NCI-H187 treated with DMSO at 0.1 percent for 48 hours (cell line): ENCODE measurements around the gene THOP1.

Experiments used
- DNase-seq: peaks from one replicate; lab custom pipeline; 2025; lab: John Stamatoyannopoulos, UW

Gene THOP1

DNA sequence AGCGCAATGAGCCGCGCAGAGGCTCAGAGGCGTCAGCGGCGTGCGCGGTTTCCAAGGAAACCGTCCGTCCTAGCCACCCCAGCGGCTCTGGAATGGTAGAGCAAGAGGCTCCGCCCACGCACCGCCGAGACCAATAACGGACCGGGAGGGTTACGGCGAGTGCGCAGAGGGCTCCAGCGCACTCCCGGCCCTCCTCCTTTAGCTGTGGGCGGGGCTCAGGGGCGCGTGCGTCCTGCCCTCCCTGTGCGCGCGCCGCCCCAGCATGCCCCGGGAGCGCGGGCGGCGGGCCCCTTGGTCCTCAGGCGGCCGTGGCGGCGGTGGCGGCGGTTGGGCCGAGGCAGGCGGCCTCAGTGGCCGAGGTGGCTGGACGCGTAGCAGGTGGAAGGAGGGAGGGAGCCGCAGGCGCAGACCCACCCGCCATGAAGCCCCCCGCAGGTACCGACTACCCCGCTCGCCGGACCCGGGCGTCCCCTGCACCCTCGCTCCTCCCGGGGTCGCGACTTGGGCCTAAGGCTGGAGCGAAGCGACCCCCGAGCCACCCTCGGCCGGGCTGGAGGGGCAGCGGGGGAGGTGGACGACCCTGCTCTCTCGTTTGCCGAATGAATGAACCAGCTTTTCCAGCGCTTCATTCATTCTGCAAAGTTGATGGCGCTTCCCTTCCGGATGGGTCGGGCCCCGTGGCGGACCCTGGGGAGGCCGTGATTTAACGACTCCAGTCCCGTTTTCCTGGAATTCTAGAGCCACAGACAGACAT, at the start of gene THOP1:
Gene THOP1, plus strand, starts transcription at position 260 of the 754 bp plus-strand sequence. Its CDS starts 160 bp downstream, at position 420.
- peak; percentile 98 for DNase-seq

DNA sequence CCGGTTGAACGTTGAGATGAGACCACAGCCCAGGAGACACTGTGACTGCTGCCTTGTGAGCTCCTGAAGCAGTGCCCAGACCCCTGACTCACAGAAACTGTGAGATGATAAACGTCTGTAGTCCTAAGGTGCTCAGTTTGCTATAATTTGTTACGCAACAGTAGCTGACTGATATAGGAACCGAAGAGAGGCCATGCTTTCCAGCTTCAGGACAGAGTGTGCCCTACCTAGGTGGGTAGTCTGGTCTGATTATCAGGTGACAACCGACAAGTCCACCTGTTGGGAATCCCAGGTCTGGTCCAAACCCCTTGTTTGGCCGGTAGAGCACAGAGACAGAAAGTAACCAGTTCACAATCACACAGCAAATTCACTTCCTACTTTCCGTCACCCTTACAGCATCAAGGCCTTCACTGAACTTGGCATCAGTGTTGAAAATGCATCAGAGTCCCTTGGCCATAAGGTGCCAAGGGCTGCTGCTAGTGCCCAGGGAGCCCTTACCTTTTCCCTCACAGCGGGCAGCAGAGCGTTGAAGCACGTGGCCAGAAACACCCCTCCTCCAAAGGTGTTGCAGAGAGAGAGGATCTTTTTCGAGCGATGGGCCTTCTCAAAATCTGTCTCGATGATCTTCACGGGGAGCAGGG, 48.6 kb upstream of the THOP1 start:
- DNase-seq: no peak

DNA sequence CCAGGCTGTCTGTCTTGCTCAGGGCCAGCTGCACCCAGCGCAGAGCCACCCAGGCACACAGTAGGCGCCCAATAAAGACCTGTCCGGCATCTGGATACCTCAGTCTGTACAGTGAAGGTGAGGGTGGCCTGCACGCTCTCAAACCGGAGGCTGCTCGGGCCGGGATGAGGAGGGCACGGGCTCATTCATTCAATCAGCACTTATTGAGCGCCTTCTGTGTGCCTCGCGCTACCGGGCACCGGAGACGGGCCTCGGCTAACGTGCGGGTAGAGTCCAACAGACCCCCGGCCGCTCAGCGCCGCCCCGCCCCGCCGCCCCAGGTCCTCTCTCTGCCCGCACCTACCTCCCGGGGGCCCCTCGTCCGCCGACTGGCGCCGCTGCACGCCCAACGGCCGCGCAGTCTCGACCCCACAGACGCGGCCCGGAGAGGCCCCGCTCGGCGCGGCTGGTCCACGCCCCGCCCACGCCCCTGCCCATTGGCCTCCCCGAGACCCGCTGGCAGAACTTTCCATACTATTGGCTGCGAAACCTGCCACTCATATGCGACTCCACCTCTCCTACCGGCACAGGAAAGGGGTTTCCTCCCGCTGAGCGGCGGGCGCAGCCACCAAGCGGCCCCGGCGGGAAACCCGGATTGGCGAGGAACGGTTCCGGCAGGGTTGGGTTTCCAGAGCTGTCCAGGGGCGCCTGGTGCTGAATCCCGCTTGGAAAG, 45.5 kb upstream of the THOP1 start, which contains the start of gene SLC39A3:
Gene SLC39A3, minus strand, starts transcription at position 416 of the 712 bp plus-strand sequence. CDS start 2,760 bp downstream, outside the sequence.
- DNase-seq: peak; percentile 87

DNA sequence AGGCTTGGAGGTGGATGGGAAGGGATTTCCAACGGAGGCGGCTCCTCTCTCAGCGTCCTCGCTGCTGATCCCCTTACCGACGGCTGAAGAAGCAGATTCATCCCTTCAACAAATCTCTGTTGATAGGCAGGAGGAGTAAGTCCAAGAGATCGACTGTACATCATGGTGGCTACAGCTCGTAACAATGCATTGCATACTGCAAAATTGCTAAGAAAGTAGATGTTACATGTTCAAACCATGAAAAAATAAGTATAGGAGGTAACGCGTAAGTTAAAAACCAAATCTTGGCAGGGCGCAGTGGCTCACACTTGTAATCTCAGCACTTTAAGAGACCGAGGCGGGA, 45.0 kb upstream of the THOP1 start:
- DNase-seq: no peak

DNA sequence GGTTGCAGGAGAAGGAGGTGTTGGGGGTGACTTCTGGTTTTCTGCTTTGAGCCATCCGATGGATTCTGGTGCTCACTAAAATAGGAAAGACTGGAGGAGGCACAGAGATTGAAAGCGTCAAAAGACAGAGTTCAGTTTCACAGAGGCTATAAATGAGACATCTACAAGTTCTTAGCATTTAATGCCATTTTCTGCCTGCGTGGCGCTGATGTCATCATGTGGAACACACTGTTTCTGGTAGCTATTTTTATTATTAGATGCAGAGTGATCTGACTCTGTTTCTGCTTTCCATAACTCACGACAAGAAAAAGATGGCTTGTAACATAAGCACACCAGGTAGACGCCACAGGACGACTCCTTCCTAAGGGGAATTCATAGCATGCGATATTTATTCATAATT, 42.2 kb upstream of the THOP1 start:
- no peak for DNase-seq

DNA sequence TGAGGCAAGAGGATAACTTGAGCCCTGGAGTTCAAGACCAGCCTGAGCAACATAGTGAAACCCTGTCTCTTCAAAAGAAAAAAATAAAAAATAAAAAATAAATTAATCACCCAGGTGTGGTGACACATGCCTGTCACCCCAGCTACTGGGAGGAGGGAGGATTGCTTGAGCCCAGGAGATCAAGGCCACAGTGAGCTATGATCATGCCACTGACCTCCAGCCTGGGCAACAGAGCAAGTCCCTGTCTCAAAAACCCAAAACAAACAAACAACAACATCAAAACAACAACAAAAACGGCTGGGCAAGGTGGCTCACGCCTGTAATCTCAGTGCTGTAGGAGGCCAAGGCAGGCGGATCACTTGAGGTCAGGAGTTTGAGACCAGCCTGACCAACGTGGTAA, 41.2 kb upstream of the THOP1 start:
- DNase-seq: no peak

DNA sequence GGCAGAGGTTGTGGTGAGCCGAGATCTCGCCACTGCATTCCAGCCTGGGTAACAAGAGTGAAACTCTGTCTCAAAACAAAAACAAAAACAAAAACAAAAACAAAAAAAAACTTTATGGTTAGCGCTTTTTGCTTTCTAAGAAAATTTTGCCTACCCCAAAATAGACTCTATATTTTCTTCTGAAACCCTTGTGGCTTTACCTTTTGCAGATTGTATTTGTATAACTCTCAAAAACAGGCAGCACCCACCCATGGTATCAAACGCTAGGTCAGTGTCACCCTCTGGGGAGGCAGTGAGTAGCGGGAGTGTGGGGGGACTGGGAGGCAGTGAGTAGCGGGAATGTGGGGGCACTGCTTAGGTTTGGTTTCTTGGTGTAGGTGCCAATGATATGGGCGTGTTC, 38.0 kb upstream of the THOP1 start:
- no peak for DNase-seq

DNA sequence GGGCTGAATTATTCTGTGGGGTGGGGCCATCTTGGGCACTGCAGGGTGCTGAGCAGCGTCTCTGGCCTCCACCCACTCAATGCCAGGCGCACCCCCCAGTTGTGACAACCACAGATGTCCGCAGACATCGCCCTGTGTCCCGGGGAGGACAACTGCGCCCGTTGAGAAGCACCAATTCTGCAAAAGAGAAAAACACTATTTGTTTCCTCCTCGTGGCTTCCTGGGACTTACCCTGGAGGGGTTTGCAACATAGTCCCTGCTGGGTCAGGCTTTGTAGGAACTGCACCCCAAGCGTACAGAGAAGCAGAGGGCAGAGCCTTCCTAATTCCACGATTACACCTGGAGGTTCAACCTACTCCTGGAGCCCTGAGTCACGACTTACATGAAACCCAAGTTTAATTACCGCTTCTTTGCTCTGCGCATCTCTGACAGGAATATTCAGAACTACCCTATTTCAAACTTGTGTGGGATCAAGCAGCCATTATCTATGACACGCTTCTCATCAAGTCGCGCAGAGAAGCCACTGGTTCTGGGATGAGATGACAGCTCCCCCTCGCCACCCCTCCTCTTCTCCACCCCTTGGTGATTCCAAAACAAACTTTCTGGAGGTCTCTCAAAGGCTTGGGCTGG, 34.4 kb upstream of the THOP1 start:
- no peak for DNase-seq

DNA sequence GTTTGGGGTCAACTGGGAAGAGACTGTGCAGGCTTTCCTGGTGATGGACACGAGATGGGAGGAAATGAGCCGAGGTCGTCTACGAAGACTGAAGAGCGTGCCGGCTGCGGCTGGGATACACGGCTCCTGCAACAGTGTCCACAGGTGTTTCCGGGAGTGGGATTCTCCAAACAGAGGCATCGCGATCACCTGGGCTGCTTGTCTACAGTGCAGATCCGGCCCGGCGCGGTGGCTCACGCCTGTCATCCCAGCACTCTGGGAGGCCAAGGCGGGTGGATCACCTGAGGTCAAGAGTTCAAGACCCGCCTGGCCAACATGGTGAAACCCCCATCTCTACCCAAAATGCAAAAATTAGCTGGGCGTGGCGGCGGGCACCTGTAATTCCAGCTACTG, 33.9 kb upstream of the THOP1 start:
- DNase-seq: no peak

DNA sequence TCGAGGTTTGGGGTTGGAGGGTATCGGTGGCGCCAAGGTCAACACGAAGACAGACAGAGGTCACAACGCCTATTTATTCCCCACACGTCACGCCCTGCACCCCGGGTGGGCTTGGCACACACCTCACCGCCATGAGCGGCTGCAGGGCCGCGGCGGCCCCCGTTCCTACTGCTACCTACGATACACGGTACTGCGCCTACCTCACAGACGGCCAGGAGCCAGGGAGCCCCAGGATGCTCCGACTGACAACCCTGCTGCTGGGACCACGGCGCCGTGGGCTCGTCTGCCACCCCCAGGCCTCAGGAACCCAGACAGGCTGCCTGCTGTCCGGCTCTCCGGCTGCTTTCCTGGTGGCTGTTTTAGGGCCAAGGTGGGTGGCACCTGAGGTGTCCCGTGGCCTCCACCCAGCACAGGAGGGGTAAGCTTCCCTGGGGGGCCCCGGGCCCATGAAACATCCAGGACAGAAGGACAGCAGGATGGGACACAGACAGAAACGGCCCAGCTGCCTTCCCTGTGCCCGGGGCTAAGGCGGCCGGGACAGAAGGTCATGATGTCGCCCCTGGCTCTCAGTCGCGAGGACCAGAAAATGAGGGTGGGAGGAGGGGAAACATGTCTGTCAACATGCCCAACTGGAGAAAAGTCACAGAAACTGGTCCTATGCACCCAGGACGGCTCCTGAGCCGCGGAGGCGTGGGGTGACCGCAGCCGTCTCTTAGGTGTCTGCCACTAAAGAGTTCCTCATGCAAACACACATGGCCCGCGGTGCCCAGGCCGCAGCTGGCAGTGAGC, 30.4 kb upstream of the THOP1 start:
- no peak for DNase-seq

DNA sequence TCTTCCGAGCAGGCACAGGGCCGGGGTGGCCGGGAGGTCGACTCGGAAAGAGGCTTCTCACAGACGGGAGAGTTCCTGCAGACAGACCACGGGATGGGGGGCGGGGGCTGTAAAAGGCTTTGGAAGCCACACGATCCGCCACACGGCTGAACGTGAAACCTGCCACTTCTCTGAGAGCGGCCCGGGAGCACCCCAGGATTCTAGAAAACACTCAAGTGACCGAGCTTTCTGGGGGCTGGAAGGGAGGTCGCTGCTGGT, 29.9 kb upstream of the THOP1 start:
- DNase-seq: no peak

DNA sequence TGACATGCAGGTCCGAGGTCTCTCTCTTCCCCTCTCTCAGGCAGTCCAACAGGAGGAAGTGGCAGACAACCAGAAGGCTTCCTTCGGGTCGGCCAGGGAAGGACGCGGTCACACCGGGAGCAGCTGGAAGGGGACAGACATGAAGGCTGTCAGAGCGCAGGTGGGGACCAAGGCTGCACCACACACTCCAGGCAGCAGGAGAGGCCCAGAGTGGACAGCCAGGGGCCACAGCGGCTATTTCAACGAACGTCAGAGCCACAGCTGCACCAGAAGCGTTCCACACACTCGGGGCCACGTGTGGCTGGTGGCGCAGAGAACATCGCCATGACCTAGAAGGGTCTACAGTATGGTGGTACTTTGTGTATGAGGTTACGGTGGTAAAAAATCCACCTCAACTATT, 29.5 kb upstream of the THOP1 start:
- no peak for DNase-seq

DNA sequence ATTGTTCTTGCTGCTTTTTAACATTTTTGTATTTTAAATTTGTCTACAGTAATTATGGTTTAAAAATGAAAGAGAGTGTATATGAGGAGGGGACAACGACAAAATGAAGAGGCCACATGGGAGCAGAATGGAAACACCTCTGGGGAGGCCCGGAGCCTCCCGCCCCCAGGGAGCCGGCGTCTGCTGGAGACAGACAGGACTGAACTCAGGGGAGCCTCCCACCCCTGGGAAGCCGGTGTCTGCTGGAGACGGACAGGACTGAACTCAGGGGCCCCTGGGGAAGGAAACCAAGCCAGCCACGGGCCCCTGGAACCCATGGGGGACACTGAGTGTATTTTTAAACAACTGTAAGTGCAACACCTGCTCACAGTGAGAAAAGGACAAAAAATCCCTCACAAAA, 28.8 kb upstream of the THOP1 start:
- DNase-seq: no peak

DNA sequence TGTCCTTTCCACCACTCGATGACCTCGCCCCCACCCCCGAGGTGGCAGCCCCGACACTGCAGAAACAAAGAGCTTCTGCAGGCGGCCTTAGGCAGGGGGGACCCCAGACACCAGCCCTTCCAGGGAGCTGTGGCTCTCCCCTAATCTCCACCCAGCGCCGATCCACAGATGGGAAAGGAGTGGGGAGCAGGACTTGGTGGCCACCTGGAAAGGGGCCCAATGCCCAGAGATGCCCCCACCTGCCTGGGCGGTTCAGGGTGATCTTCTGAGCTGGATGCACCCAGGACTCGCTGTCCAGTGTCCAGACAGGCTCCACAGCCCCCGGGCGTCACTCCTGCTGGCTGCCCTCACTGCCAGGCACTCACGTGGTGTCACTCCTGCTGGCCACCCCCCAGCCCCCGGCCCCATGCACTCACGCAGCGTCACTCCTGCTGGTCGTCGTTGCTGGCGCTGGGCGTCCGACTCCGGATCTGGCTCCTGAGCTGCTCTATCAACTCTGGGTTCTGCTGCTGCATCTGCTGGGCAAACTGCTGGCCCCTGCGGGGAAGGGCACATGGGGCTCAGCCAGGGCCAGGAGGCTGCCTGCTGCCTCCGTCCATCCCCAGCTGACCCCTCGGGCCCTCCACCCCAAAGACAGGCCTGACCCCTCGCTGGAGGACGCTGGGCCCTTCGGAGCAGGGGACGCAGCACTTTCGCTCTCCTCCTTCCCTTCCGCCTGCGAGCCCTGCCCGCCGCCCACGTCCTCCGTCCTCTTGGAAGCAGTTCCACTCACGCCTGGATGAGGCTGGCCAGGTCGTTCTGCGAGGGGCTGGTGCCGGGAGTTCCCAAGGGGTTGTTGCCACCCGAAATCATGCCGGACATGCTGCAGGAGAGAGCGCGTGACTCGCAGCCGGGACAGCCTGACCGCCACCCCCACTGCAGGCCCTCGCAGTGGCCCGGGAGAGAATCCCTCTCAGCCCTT, 28.1 kb upstream of the THOP1 start:
- no peak for DNase-seq

DNA sequence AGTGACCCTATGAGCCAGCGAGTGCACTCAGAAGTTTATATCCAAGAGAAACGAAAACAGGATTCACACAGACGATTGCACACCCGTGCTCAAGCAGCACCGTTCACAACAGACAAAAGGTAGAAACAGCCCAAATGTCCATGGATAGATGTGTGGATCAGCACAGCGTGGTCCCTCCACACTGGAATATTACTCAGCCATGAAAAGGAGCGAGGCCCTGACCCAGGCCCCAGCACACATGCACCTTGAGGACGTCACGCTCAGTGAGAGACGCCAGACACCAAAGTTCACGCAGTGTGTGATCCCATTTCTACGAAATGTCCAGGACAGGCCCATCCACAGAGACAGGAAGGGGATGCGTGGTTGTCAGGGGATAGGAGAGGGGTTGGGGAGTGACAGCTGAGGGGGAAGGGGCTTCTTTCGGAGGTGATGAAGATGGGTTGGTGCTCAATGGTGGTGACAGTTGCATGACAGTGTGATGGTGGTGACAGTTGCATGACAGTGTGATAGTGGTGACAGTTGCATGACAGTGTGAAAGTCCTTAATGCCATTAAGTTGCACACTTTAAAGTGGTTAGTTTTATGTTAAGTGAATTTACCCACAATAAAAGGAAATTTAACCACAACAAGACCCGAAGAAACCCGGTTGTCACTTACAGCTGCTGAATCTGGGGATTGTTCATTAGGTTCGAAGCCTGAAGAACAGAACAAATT, 26.5 kb upstream of the THOP1 start:
- DNase-seq: no peak

DNA sequence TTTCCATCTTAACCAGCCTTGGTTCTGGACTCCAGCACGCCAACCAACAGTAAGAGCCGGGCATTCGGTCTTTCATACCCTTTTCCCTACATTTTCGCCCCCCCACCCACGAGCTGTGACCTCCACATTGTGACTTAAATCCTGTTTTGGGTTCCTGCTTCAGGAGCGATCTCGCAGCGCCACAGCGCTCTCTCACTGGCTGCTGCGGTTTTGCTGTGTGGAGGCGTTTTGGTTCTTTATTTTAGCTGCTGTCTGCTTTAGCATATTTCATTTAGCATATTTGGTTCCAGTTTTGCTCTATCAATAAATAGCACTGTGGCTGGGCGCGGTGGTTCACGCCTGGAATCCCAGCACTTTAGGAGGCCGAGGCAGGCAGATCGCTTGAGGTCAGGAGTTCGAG, 25.9 kb upstream of the THOP1 start:
- no peak for DNase-seq

DNA sequence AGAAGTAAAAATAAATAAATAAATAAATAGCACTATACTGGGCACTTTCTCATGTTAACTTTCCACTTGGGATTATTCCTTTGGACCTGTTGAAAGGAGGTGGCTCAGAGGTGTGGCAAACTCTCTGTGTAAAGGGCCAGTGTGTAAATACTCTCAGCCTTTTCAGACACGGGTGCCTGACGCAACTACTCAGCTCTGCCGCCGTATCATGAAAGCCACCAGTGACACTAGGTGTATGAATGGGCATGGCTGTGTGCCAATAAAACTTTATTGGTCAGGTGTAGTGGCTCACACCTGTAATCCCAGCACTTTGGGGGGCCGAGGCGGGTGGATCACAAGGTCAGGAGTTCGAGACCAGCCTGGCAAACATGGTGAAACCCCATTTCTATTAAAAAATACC, 25.3 kb upstream of the THOP1 start:
- DNase-seq: no peak

DNA sequence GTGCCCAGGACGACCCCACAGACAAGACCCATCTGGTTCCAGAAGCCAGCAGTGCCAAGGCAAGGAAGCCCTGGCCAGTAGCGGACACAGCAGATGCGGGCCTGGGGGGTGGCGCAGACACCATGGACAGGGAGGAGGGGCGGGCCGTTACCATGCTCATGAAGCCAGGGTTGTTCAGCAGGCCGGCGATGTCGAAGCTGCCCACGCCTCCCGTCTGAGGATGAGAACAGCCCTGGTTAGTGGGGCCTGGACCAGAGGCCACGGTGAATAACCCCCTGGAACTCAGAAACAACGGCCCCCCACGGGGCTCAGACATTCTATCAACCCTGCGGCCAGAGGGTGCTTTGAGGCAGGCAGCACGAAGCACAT, 24.0 kb upstream of the THOP1 start:
- DNase-seq: no peak

DNA sequence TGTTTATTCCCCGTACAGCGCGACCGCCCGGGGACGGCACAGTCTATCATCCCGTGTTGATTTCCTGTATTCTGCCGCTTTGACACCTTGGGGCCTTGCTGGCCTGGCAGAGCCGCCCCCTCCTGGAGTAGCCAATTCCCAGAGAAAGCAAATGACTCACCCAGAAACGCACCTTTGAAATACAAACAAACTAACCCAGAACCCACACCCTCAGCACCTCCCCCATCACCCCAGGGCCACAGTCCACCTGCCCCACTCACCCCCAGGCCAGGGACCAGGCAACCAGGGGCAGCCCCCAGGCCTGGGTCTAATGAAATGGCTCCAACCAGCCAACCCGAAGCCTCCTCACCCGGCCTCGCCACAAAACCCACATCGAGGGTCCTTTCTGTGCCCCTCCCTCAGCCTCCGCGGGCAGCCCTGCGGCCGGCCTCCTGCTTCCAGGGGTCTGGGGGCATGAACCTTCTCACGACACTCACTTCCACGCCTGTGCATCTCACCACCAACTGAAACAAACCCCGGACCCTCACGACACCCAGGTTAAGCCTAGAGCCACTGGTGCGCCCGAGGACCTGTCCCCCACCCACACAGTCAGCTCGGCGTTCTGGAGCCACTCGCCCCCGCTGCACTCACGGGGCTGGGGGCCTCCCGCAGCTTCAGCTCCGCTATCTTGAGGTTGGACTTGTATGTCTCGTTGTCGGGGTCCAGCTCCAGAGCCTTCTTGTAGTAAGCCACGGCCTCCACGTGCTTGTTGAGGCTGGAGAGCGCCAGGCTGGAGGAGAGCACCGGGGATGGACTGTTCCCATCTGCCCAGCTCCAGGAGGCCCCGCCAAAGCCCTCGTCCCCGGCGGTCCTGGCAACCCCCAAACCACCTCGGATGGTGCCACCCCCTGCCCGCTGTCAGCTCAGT, 23.2 kb upstream of the THOP1 start:
- no peak for DNase-seq
